SK-N-DZ (cell line): ENCODE data around the gene URI1.

Source experiments
- DNase-seq: peaks from one replicate; pipeline ENCODE4 v3.0.0-alpha.2; 2015; ENCODE audit warnings: low spot score

The URI1 gene

DNA sequence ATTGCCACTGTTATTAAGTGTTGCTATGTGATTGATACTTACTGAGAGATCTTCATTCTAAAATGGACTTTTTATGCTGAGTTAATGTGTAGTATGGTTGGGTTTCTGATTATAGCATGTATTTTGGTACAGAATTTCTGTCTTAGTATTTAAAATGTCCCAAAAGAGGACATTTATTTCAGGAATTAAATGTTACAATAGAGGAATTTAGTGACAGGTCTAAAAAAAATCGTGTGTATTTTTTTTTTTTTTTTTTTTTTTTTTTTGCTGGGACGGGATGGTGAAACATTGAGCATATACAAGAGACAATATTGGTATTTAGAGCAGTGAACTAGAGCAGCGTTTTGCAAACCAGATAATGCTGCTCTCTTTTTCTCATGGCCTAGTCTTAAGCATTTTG lies 27.9 kb downstream of the URI1 start:
- no peak for DNase-seq

DNA sequence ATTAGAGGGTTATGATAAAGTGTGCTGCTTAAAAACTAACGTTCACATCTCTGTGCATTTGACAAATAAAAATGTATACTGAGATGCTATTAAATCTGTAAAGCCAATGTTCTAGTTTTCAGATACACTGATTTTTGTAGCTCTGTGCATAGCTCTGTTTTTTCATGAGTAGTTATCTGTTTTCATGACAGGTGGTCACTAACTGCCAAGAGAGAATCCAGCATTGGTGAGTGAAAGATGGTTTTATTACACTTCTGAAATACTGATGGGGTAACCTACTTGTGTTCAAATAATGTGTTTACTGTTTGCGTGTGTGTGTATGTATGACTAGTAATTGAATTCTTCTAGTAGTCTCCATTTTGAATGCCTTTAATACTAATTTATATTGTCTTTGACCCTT lies 29.0 kb downstream of the URI1 start:
- DNase-seq = no peak

GRCh38 chr19:29971648-29972047 lies 29.6 kb downstream of the URI1 start:
- no peak for DNase-seq

DNA sequence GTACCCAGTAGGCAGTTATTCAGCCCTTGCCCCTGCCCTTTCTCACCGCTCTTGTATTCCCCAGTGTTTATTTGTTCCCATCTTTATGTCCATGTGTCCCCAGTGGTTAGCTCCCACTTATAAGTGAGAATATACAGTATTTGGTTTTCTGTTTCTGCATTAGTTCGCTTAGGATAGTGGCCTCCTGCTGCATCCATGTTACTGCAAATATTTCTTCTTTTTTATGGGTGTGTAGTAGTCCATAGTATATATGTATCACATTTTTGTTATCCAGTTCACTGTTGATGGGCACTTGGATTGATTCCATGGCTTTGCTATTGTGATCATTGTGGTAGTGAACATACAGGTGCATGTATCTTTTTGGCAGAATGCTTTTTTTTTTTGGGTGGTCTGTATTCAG lies 32.7 kb downstream of the URI1 start:
- no peak for DNase-seq

DNA sequence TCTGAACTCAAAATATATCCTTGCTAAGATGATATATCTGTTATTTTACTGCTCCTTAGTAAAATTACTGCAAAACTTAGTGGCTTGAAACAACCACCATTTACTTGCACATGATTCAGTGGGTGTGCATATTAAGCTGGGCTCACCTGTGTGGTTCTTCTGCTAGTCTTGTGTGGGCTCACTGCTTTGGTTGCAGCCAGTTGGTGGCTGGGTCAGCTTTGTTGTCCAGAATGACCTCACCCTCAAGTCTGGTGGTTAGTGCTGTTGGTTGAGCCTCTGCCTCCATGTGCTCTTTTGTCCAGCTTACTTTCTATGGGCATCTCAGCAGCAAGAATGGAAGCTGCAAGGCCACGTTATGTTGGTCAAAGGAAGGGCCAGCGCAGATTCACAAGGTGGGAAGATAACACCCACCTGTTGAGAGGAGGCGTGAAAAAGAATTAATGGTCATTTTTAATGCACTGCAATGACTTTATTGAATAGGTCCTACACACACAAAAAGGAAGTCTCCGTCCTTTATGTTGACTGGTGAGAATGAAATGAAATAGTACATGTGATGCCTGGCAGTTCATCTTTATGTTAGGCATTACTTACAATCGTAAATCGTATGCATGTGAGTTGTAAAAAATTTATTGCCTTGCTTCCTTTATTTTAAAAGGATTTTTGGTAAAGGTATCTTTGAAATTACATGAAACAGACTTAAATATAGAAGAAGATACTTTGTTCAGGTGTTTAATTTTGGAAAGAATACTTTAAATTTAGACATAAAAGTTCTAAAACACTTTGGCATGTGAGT lies 34.3 kb downstream of the URI1 start:
- DNase-seq = no peak

DNA sequence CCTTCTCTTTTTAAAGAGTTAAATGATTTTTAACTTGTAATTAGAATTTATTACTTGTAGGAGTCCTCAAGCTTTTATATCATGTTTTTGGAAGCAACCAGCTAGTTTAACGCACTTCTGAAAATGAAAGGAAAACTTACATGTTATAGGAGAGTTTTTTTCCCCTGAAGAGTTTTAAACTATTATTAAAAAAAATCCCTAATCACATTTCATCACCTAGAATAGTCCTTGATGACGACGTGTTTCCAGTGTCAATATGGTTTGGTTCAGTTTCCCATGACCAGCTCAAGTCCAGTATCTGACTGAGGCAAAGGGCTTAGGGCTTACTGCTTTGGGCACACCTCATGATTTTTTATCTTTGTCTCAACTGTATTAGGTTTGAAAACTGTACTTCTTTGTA lies 36.0 kb downstream of the URI1 start:
- DNase-seq = no peak

GRCh38 chr19:29983568-29983967 lies 41.5 kb downstream of the URI1 start:
- no peak for DNase-seq

DNA sequence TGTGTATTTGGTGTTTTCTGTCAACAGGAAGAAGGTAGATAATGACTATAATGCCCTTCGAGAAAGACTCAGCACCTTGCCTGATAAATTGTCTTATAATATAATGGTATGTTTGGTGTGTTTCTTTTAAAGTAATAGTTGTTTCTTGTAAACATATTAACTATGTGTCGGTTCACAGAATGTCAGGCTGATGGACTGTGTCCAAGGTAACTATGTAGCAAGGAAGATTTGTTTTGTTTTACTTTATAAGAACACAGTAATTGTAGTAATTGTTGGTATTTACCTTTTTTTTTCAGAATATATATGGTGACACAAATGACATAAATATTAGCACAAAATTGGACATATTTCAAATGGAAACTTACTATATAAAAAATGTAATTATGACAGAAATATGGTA lies 43.2 kb downstream of the URI1 start:
- DNase-seq = no peak

- DNase-seq = no peak
Observed at GRCh38 chr19:29988351-29988750, 46.3 kb downstream of the URI1 start.

DNA sequence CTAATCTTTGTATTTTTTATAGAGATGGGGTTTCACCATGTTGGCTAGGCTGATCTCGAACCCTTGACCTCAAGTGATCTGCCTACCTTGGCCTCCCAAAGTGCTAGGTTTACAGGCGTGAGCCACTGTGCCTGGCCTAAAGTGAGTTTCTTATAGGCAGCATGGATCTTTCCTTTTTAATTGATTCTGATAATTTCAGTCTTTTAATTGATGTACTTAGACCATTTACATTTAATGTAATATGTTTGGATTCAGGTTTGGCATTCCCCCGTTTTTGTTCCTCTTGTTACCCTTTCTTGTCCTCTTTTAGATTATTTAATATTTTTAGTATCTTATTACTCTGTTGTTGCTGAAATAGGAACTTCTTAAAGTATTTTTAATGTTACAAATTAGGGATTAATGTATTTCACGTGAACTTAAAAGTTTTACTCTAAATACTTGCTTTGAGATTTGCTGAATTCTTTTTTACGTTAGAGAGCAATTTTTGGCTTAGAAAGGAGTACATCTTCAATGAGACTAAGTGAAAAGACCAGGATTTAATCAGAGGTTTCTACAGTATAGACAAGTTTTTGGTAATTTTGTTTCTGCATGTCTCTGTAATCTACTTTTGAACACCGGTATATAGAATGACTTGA lies 50.3 kb downstream of the URI1 start:
- DNase-seq = no peak

GRCh38 chr19:29999490-29999889 lies 57.5 kb downstream of the URI1 start:
- DNase-seq = no peak

DNA sequence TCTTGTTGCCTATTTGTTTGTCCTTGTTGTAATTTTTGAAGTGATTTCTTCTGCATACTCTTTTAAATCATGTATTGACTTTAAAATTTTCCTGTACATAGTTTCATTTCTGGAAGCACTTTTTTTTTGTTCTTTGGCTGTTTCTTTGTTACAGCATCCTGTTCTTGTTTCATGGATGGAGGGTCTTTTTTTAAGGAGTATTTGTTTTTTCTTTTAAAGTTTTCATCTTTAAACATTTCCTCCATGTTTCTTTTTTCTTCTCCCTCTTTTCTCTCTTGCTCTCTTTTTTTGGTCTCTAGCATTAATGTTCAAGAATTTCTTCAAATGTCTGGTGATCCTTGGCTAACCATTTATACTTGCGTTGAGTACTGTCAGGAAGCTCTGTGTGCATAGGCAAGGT lies 58.8 kb downstream of the URI1 start:
- no peak for DNase-seq

- no peak for DNase-seq
Observed at GRCh38 chr19:30001301-30001700, 59.3 kb downstream of the URI1 start.

GRCh38 chr19:30001791-30002190 lies 59.8 kb downstream of the URI1 start:
- no peak for DNase-seq

DNA sequence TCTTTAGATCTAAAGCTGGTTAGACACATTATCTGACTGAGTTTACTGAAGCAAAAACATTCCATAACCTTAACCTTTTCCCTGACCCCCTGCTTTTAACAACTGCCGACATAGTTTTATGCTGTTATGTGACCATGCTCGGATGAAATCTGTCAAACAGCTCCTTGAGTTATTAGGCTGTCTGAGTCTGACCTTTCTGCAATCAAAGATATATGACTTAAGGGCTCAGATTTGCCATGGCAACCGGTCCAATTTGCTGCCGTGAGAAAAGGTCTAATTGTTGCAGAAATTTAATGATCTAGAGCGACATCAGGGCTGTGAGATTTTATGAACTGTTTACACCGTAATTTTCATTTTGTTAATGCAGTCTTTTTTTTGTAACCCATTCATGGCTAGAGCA lies 61.8 kb downstream of the URI1 start:
- no peak for DNase-seq

- no peak for DNase-seq
Observed at GRCh38 chr19:30004403-30004802, 62.4 kb downstream of the URI1 start.

DNA sequence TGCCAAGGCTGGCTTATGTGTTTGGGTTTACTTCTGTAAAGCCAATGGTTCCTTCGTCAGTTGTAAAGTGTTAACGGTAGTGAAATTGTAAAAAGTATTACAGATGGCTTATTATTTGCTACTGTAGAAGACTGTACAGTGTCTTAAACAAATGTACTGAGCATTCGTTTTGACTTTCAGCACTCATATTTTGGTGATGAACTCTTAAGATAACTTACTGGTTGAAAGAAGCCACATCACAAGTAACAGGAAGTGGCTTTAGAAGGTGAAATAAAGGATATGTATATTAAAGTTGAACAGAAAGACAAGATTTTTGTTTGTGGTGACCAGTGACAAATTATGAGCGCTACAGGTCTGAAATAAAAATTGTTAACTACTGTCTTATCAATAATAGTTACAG lies 64.2 kb downstream of the URI1 start:
- DNase-seq = no peak

- no peak for DNase-seq
Observed at GRCh38 chr19:30008169-30008568, 66.1 kb downstream of the URI1 start.

DNA sequence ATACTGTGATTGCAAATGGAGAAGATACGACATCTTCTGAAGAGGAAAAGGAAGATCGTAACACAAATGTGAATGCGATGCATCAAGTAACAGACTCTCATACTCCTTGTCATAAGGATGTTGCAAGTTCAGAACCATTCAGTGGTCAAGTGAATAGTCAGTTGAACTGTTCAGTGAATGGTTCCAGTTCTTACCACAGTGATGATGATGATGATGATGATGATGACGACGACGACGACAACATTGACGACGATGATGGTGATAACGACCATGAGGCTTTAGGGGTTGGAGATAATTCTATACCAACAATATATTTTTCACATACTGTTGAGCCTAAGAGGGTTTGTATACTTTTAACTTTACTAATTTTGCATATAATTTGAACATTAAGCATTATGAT lies 67.0 kb downstream of the URI1 start:
- no peak for DNase-seq

GRCh38 chr19:30011051-30011578 lies 69.1 kb downstream of the URI1 start:
- DNase-seq = no peak

DNA sequence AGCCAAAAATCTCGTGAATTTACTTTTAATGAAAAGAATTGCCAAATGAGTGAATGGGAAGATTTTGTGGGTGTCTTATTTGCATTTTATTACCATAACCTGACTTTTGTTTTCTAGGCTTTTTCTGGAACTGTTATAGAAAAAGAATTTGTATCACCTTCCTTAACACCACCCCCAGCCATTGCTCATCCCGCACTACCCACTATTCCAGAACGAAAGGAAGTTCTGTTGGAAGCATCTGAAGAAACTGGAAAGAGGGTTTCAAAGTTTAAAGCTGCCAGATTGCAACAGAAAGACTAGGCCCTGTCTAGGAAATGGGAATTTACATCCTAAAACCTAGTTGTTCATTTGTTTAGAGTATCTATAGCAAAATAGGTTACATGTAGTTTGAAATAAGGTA lies 72.7 kb downstream of the URI1 start:
- no peak for DNase-seq

- no peak for DNase-seq
Observed at GRCh38 chr19:30017172-30017571, 75.1 kb downstream of the URI1 start.

DNA sequence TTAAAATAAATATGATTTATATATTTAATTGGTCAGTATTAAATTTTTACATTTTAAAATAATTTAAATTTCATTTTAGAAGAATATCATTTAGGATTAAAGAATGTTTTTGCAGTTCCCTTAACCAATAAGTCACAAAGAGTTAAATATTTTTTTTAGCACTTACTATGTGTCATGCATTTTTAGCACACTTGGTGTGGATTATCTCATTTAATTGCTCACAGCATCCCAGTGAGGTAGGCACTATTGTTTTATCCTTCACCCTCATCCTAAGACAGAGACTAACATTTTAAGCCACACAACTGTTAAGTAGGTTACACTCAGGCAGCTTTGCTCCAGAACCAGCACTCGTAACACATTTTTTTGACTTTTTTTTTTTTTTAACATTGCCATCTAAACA lies 78.2 kb downstream of the URI1 start:
- no peak for DNase-seq
